Hepatocyte (in vitro differentiated cells): ENCODE results near the gene CDADC1.

Source experiments
- CTCF ChIP-seq: fragments of 200-600 bp; sonication (generic); IDR thresholded peaks from 2 replicates; pipeline ENCODE4 v1.5.1; 2016; ENCODE audit warnings: antibody characterized with exemption, mild to moderate bottlenecking; ENCODE audit not compliant: poor library complexity
- EZH2 ChIP-seq: fragments of 200-600 bp; sonication (generic); IDR thresholded peaks from 2 replicates; pipeline ENCODE4 v1.6.1; 2016; ENCODE audit warnings: antibody characterized with exemption, mild to moderate bottlenecking, borderline replicate concordance
- EZH2phosphoT487 ChIP-seq: fragments of 200-600 bp; sonication (generic); IDR thresholded peaks from one replicate; pipeline ENCODE4 v1.6.1; 2018; ENCODE audit warnings: antibody characterized with exemption, mild to moderate bottlenecking, low read depth, moderate library complexity; ENCODE audit not compliant: unreplicated experiment, severe bottlenecking

- TF ChIP-seq CTCF: no peak
- TF ChIP-seq EZH2: no peak
- no peak for TF ChIP-seq EZH2phosphoT487
Measured at GRCh38 chr13:49304763-49305700, 57.3 kb downstream of the CDADC1 start.
